Femur (tissue), 1 donor: ENCODE data around the gene DTD1.

Source experiments
- DNase-seq: peaks from one replicate; pipeline ENCODE4 v3.0.0-alpha.2; 2017

DTD1 gene

DNA sequence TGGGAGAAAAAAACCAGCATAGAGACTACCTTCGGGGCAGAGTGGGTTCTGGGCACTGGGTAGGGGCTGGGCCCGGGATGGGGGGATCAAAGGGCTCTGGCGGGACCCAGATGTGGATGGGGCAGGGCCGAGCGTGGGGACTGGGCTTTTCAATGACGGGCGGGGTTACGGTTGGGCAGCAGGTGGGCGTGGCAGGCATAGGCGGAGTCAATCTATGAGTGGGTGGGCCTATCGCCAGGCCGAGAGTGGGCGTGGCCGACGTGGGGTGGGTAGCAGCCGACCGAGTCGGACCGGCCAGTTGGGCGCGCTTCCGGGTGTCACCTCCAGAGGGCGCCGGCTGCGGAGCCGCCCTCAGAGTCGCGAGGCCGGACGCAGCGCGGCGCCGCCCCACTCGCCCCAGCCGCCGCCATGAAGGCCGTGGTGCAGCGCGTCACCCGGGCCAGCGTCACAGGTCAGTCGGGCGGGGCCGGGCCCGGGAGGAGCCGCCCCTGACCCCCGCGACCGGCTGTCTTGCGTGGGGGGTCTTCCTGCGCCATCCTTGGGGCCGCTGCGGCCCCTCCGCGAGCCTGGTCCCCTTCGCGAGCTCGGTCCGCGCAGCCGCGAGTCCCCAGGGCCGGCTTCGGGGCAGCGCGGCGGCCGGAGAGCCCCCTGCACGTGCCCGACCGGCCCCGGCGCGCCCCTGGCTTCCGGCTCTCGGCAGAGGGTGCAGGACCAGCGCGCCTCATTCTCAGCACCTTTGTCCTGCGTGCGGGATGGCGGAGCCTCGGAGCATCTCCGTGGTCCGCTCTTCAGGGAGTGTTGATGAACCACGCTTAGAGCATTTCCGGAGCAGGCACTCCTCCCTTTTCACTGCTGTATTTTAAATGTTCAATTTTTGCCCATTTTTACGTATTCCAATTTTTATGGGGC is at the start of gene DTD1:
Gene DTD1 (plus strand): TSS at position 390 of the 909 bp plus-strand sequence. CDS start 19 bp downstream, at position 409.
- peak; percentile 90 for DNase-seq

DNA sequence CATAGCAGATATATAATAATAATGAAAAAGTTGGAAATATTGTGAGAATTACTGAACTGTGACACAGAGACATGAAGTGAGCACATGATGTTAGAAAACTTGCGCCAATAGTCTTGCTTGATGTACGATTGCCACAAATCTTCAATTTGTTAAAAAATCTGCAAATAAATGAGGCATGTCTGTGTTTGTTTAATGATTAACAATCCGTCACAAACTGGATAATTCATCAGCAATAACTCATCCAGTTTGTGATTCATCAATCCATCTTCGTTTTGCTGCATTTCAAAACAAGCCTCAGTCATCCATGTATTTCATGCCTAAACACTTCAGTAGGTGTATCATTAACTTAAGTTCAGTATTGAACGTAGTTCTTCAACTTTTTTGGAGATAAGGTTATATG is 46.1 kb upstream of the DTD1 start:
- no peak for DNase-seq

GRCh38 chr20:18543216-18543615 is 44.6 kb upstream of the DTD1 start:
- DNase-seq, result no peak

GRCh38 chr20:18543932-18544331 is 43.9 kb upstream of the DTD1 start:
- no peak for DNase-seq

DNA sequence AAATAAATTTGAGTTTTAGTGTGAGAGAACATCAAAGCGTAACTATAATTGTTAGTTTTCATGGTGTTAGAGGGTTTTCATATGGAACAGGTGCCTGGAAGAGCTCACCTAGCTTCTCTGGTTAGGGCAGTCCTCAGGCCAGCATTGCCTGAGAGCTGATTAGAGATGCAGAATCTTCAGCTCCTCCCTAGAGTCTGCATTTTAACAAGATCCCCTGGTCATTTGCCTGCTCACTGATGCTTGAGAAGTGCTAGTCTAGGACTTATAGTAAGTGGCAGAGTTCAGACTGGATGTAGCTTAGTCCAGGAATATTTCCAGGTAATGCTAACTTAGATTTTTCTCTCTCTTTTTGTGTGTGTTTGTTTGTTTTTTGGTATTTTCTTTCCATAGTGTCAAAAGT is 42.3 kb upstream of the DTD1 start:
- no peak for DNase-seq

GRCh38 chr20:18548465-18548864 is 39.4 kb upstream of the DTD1 start:
- DNase-seq, result no peak

- no peak for DNase-seq
These were observed 34.1 kb upstream of the DTD1 start for GRCh38 chr20:18553746-18554145.

DNA sequence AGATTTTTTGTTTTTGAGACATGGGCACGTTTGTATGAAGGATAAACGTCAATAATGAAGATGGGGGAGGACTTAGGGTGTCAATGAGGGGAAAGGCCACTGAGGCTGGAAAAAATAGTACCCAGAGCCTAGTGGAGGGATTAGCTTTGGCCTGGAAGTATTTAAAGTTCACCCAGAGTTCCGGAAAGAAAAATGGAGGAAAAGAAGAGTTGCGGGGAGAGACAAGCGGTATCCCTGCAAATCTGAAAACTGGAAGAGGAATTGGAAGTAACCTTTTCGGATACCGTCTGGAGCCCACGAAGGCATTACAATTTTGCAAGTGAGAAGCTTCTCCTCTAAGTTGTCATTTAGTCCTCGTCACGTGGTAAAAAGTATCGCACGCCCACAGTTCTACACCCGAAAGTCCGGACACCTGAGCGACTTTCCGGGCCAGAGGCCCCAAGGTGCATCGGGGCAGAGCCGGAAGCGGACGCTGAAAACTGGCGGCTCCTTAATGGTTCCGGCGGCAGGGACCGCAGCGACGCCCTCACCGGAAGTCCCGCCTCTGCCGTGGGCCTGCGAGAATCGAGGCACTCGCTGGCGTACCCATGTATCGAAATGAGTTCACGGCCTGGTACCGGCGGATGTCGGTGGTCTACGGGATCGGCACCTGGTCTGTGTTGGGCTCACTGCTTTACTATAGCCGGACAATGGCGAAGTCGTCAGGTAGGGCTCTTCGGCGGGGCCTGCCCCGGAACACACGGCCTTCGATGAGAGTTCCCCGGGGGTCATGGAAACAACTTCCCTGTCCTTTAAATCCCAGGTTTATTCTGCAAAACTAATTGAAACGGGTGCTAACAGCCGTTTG is 20.7 kb upstream of the DTD1 start, which contains the start of gene SMIM26:
Gene SMIM26 (plus strand): TSS at position 541 of the 847 bp plus-strand sequence. CDS start 47 bp downstream, at position 588.
- peak; percentile 94 for DNase-seq

- DNase-seq, result no peak
These were observed 20.1 kb upstream of the DTD1 start for GRCh38 chr20:18567739-18568091.

DNA sequence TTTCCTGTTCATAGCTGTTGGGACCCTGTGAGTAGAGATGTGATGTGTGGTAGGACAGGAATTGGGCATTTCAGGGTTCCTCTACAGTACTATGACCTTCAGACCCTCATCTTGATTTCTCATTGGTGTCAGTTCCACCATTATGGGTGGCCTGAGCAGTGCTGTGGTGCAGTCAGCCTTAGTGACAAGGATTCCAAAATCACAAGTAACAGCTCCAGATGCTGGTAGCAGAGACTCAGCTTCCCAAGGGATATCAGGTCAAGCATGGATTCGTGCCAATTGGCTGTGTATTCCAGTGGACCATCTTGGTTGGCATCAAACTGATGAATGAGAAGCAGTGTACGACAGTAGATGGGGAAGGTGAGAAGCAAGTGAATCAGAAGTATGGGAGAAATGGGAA is 16.8 kb upstream of the DTD1 start:
- DNase-seq, result no peak

DNA sequence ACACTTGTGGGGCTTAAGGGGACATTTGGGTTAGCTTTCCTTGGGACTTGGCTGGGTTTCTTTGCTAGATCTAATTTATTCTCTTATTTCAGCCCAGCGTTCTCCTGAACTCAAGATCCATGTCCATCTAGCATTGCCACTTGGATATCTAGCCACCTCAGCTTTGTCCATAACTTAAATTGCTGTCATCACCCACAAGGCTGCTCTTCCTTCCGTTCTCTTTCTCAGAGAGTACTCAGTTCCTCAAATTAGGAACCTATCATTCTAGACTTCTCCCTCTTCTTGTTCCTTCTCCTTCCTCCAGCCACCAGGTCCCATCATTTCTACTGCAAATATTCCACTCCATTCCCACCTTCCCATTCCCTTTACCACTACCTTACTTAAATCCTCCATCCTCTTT is 16.3 kb upstream of the DTD1 start:
- no peak for DNase-seq

DNA sequence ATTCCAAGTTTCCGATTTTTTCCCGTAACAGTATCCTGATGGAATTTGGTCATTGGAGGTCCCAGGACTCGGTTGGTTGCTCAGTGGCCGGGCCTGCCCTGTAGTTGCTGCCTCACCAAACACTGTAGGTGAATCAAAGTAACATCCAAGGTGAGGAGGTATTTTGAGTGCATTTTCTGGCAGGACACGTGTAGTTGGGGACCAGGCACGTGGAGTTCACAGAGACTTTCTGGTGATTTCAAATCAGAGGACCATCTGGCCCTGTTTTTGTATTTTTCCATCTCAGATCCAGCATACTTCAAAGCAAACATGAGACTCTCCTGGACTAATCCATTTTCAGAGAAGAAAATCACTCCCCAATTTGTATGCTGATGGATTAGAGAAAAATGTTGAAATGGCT is 9.9 kb upstream of the DTD1 start:
- no peak for DNase-seq

DNA sequence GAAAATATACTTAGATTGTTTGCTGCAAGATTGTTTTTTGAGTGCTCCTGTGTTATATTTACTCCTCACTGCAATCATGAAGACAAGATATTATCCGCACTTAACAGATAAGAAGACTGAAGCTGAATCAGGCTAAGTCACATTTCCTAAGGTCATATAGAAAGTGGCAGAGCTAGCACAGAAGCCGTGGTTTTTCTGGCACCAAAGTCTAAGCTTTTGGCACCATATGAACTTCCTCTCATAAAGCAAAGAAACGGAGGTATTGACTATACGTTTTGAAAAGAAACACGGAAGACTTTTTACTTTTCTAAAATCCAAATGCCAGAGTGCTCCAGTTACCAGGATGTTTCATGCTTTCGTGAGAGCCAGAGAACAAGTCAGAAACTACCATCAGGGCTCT is 9.3 kb upstream of the DTD1 start:
- no peak for DNase-seq

DNA sequence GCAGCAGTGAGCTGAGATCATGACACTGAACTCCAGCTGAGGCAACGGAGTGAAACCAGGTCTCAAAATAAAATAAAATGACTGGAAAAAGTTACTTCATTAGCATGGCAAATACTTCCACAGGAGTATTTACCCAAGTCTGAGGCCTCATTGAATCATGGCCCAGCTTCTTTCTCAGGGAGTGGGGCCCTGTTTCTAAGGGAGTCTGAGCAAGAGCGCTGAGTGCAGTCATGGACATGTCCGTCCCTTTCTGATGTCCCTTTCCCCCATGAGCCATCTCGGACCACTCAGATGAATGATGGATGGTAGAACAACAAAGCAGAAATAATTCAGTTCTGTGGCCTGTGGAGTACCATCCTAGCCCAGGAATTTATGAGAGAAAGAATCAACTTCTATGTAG is 7.8 kb upstream of the DTD1 start:
- no peak for DNase-seq

GRCh38 chr20:18585134-18585533 is 2.7 kb upstream of the DTD1 start:
- no peak for DNase-seq

GRCh38 chr20:18588574-18588933 is 700 bp downstream of the DTD1 start:
- no peak for DNase-seq

DNA sequence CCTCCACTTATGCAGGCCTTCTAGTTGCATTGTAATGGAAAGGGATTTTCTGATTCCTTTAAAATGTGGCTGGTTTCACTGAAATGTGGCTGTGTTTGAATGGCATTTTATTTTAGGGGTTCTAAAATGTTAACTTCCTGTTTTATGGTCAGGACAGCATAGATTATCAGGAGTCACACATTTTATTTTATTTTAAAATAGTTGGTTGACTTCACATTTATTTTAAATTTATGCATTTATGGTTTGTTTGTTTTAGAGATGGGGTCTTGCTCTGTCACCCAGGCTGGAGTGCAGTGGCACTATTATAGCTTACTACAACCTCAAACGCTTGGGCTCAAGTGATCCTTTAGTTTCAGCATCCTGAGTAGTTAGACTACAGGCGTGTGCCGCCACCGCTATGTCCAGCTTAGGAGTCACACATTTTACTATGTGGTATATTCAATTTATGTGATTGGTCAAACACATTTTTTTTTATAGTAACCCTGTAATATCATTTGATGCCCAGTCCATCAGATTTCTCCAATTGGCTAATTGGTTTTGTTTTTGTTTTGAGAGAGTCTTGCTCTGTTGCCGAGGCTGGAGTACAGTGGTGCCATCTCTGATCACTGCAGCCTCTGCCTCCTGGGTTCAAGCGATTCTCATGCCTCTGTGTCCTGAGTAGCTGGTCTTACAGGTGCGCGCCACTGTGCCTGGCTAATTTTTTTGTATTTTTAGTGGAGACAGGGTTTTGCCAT is 2.3 kb downstream of the DTD1 start:
- no peak for DNase-seq

DNA sequence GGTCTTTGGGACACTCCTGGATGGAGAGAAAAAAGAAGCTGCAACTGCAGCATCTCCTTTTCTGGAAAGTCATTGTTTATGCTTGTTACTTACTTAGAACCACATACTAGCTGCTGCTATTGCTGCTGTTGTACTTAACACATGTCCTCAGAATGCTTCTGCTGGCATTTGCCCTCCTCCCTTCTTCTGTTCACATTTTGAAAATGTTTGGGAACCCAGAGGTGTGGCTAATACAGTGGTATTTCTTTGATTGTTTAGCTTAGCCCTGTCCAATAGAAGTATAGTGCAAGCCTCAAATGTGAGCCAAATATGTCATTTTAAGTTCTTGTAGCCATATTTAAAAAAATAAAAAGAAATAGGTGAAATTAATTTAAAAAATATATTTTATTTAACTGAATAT is 8.4 kb downstream of the DTD1 start:
- no peak for DNase-seq

DNA sequence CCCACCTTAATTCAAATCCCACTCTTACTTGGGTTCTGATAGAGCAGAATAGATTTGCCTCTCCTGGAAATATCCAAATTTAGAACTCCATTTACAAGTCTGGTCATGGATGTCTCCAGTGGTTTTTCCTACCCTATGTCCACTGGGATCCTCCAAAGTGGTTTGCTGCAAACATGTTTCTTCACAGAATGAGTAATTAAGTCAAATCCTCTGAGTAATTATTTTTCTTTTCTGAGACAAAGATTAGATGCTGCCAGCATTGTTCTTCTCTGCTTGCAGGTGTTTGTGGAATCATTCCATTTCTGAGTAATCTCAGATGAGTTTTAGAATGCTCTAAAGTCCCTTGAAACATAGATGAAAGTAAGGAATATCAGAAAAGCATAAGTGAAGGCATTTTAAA is 21.9 kb downstream of the DTD1 start:
- no peak for DNase-seq

DNA sequence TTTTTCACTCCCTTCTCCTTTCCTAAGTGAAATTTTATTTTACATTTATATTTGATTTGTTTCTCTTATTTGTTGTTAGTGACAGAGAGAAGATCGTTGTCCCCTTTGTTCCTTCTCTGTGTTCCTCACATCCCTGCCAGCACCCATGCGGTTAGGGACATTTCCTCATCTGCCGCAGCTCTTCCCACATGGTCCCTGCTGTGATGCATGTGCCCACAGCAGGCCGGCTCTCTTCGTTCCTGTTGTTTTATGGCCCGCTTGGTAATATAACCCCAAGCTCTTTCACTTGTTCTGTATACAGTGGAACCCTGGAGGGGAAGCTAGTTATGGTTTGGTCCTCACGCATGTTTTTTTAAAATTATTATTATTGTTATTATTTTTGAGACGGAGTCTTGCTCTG is 23.6 kb downstream of the DTD1 start:
- no peak for DNase-seq

GRCh38 chr20:18613553-18613952 is 25.7 kb downstream of the DTD1 start:
- DNase-seq, result no peak

- no peak for DNase-seq
These were observed 26.4 kb downstream of the DTD1 start for GRCh38 chr20:18614244-18614643.

DNA sequence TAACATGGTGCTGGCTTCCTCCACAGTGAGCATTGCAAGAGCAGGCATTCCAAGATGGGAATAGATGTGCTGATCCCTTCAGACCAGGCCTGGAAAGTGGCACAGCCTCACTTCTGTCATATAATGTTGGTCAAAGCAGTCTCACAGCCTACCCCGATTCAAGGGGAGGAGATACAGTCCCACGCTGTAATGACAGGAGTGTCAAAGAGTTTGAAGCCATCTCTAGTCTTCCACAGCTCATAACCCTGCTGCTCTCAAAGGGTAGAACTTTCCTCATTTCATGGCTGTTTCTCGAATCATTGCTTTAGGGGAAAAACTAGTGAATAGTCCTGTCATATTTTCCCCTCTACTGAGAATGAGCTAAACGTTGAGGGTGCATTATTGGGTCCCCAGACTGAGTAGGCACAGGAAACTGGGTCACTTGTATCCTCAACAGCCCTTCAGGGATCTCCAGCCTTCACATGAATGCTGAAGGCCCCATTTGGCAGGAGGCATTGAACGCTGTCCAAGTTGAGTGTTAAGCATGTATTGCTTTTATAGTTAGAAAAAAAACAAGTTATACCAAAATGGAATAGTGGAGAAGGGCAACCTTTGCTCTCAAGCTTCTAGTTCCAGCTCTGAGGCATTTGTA is 27.3 kb downstream of the DTD1 start:
- DNase-seq, result no peak
